ENCODE measurements around the gene RAD51AP1.
"Not testable (repeated sequence)": the region's sequence is repeated elsewhere in the genome, so short reads cannot be mapped to it uniquely, and the experiment has no call there.

Gene RAD51AP1

GRCh38 chr12:4538207-4539160, at the start of gene RAD51AP1:
RAD51AP1 (plus strand) TSS chr12:4538890; CDS start chr12:4538940, 50 bp downstream.
- peak; percentile 97 for DNase-seq (ENCODE audit: low spot score)

- DNase-seq (ENCODE audit: low spot score) = no peak
Measured at GRCh38 chr12:4489556-4489955, 49.1 kb upstream of the RAD51AP1 start.

- no peak for DNase-seq (ENCODE audit: low spot score)
Measured at GRCh38 chr12:4490973-4491372, 47.7 kb upstream of the RAD51AP1 start.

- no peak for DNase-seq (ENCODE audit: low spot score)
Measured at GRCh38 chr12:4496145-4496838, 42.4 kb upstream of the RAD51AP1 start.

- DNase-seq (ENCODE audit: low spot score) = no peak
Measured at GRCh38 chr12:4499186-4499585, 39.5 kb upstream of the RAD51AP1 start.

- no peak for DNase-seq (ENCODE audit: low spot score)
Measured at GRCh38 chr12:4505376-4505986, 33.2 kb upstream of the RAD51AP1 start.

- DNase-seq (ENCODE audit: low spot score) = no peak
Measured at GRCh38 chr12:4506430-4506829, 32.3 kb upstream of the RAD51AP1 start.

- peak; percentile 70 for DNase-seq (ENCODE audit: low spot score)
Measured at GRCh38 chr12:4506870-4507269, 31.8 kb upstream of the RAD51AP1 start.

- DNase-seq (ENCODE audit: low spot score) = not testable (repeated sequence)
Measured at GRCh38 chr12:4508503-4508902, 30.2 kb upstream of the RAD51AP1 start.

GRCh38 chr12:4509269-4509668, 29.4 kb upstream of the RAD51AP1 start:
- not testable (repeated sequence) for DNase-seq (ENCODE audit: low spot score)

- DNase-seq (ENCODE audit: low spot score) = no peak
Measured at GRCh38 chr12:4518106-4518728, 20.5 kb upstream of the RAD51AP1 start.

- DNase-seq (ENCODE audit: low spot score) = not testable (repeated sequence)
Measured at GRCh38 chr12:4523443-4523842, 15.2 kb upstream of the RAD51AP1 start.

GRCh38 chr12:4526923-4527546, 11.7 kb upstream of the RAD51AP1 start:
- peak; percentile 12 for DNase-seq (ENCODE audit: low spot score)

- DNase-seq (ENCODE audit: low spot score) = no peak
Measured at GRCh38 chr12:4530160-4530559, 8.5 kb upstream of the RAD51AP1 start.

- DNase-seq (ENCODE audit: low spot score) = no peak
Measured at GRCh38 chr12:4530982-4531586, 7.6 kb upstream of the RAD51AP1 start.

- no peak for DNase-seq (ENCODE audit: low spot score)
Measured at GRCh38 chr12:4535092-4535491, 3.6 kb upstream of the RAD51AP1 start.

GRCh38 chr12:4535871-4536270, 2.8 kb upstream of the RAD51AP1 start:
- no peak for DNase-seq (ENCODE audit: low spot score)

- DNase-seq (ENCODE audit: low spot score) = no peak
Measured at GRCh38 chr12:4539167-4539870, 629 bp downstream of the RAD51AP1 start.

- no peak for DNase-seq (ENCODE audit: low spot score)
Measured at GRCh38 chr12:4540170-4540569, 1.5 kb downstream of the RAD51AP1 start.

GRCh38 chr12:4540638-4541037, 1.9 kb downstream of the RAD51AP1 start:
- DNase-seq (ENCODE audit: low spot score) = no peak

GRCh38 chr12:4545195-4545594, 6.5 kb downstream of the RAD51AP1 start:
- DNase-seq (ENCODE audit: low spot score) = no peak
